OCI-LY1 (cell line): Measurements from ENCODE around the gene PIWIL4.

ENCODE experiments used
- H2AFZ ChIP-seq: fragments of 200-600 bp; sonication (generic), shearing (Covaris generic); 2 replicates; pipeline ENCODE4 v1.6.0; 2014; ENCODE audit warnings: antibody characterized with exemption, mild to moderate bottlenecking, low read length
- H3F3A ChIP-seq: fragments of 200-600 bp; sonication (generic), shearing (Covaris generic); 2 replicates; pipeline ENCODE4 v1.6.0; 2014; ENCODE audit warnings: mild to moderate bottlenecking, antibody characterized with exemption, low read length, moderate library complexity; ENCODE audit not compliant: insufficient read depth
- H3K27ac ChIP-seq: fragments of 200-600 bp; sonication (generic); 2 replicates; pipeline ENCODE4 v1.5.1; 2014; ENCODE audit warnings: low read length, mixed run types, mild to moderate bottlenecking, low read depth; ENCODE audit not compliant: poor library complexity, severe bottlenecking
- H3K27me3 ChIP-seq: fragments of 200-600 bp; sonication (generic); 2 replicates; pipeline ENCODE4 v1.6.0; 2014; ENCODE audit warnings: antibody characterized with exemption, mild to moderate bottlenecking, low read length, moderate library complexity; ENCODE audit not compliant: insufficient read depth
- H3K36me3 ChIP-seq: fragments of 200-600 bp; sonication (generic); 2 replicates; pipeline ENCODE4 v1.6.1; 2014; ENCODE audit warnings: mild to moderate bottlenecking, antibody characterized with exemption, low read length, moderate library complexity, mixed read lengths; ENCODE audit not compliant: insufficient read depth
- H3K4me1 ChIP-seq: fragments of 200-600 bp; sonication (generic); 2 replicates; pipeline ENCODE4 v1.5.1; 2014; ENCODE audit warnings: mild to moderate bottlenecking, low read length, moderate library complexity; ENCODE audit not compliant: insufficient read depth, severe bottlenecking
- H3K4me2 ChIP-seq: fragments of 200-600 bp; sonication (generic), shearing (Covaris generic); 2 replicates; pipeline ENCODE4 v1.6.1; 2014; ENCODE audit warnings: low read length
- H3K4me3 ChIP-seq: fragments of 200-600 bp; sonication (generic); 2 replicates; pipeline ENCODE4 v1.5.1; 2014; ENCODE audit warnings: low read length, low read depth, mild to moderate bottlenecking, mixed read lengths; ENCODE audit not compliant: poor library complexity, severe bottlenecking
- H3K79me2 ChIP-seq: fragments of 200-600 bp; shearing (Covaris generic); 2 replicates; pipeline ENCODE4 v1.6.1; 2016; ENCODE audit warnings: mixed run types, low read length, mixed read lengths; ENCODE audit not compliant: insufficient read depth
- H3K9ac ChIP-seq: fragments of 200-600 bp; sonication (generic), shearing (Covaris generic); 2 replicates; pipeline ENCODE4 v1.6.1; 2014; ENCODE audit warnings: mild to moderate bottlenecking, low read length, mixed read lengths
- H3K9me2 ChIP-seq: fragments of 200-600 bp; sonication (generic), shearing (Covaris generic); 2 replicates; pipeline ENCODE4 v1.6.1; 2014; ENCODE audit warnings: low read depth, mild to moderate bottlenecking, low read length, mixed read lengths
- H3K9me3 ChIP-seq: fragments of 200-600 bp; shearing (Covaris generic); 2 replicates; pipeline ENCODE4 v1.6.1; 2014; ENCODE audit warnings: low read length, mixed read lengths
- H4K20me1 ChIP-seq: fragments of 200-600 bp; sonication (generic), shearing (Covaris generic); 2 replicates; pipeline ENCODE4 v1.6.0; 2016; ENCODE audit warnings: mild to moderate bottlenecking, low read length; ENCODE audit not compliant: insufficient read depth
- CTCF ChIP-seq: fragments of 200-600 bp; sonication (generic), shearing (Covaris generic); IDR thresholded peaks from 2 replicates; pipeline ENCODE4 v1.5.1; 2017; ENCODE audit warnings: mild to moderate bottlenecking, antibody characterized with exemption, low read length, moderate library complexity, mixed read lengths
- EZH2 ChIP-seq: fragments of 200-600 bp; sonication (generic), shearing (Covaris generic); IDR thresholded peaks from 2 replicates; pipeline ENCODE4 v1.8.0; 2017; ENCODE audit warnings: borderline replicate concordance, mixed run types, mild to moderate bottlenecking, antibody characterized with exemption, low read length, moderate library complexity, mixed read lengths

The PIWIL4 gene

GRCh38 chr11:94662846-94663390, 95.8 kb downstream of the PIWIL4 start:
- H4K20me1 ChIP-seq, result no peaks in the 10 kb centered on the region
- H3K9me3 ChIP-seq, result no peaks in the 10 kb centered on the region
- TF ChIP-seq EZH2, result no peak
- TF ChIP-seq CTCF, result no peak
- no peak overlapping the region for H2AFZ ChIP-seq
- no peaks in the 10 kb centered on the region for H3K4me1 ChIP-seq
- H3K36me3 ChIP-seq, result no peaks in the 10 kb centered on the region
- no peak overlapping the region for H3K4me2 ChIP-seq
- H3K9me2 ChIP-seq, result no peaks in the 10 kb centered on the region
- H3K27ac ChIP-seq, result no peak overlapping the region
- no peaks in the 10 kb centered on the region for H3K27me3 ChIP-seq
- no peaks in the 10 kb centered on the region for H3F3A ChIP-seq
- H3K9ac ChIP-seq, result no peak overlapping the region
- H3K4me3 ChIP-seq, result no peak overlapping the region
- no peaks in the 10 kb centered on the region for H3K79me2 ChIP-seq

- Histone ChIP-seq H3K4me3 (no peak overlapping the region), H3F3A (no peaks in the 10 kb centered on the region), H2AFZ (no peak overlapping the region), H3K9me3 (no peaks in the 10 kb centered on the region), H3K79me2 (no peaks in the 10 kb centered on the region), H4K20me1 (no peaks in the 10 kb centered on the region), H3K36me3 (no peaks in the 10 kb centered on the region), H3K27me3 (no peaks in the 10 kb centered on the region), H3K9ac (no peak overlapping the region), H3K9me2 (no peaks in the 10 kb centered on the region), H3K4me1 (no peaks in the 10 kb centered on the region), H3K27ac (no peak overlapping the region), H3K4me2 (no peak overlapping the region)
- TF ChIP-seq EZH2 (no peak), CTCF (no peak)
Measured at GRCh38 chr11:94664346-94664745, 97.2 kb downstream of the PIWIL4 start.

GRCh38 chr11:94665116-94665659, 98.0 kb downstream of the PIWIL4 start:
- no peak overlapping the region for H3K4me3 ChIP-seq
- H3K79me2 ChIP-seq, result no peaks in the 10 kb centered on the region
- TF ChIP-seq CTCF, result no peak
- no peak for TF ChIP-seq EZH2
- no peaks in the 10 kb centered on the region for H3K9me2 ChIP-seq
- H3F3A ChIP-seq, result no peaks in the 10 kb centered on the region
- H3K4me2 ChIP-seq, result no peak overlapping the region
- no peak overlapping the region for H2AFZ ChIP-seq
- H3K27ac ChIP-seq, result no peak overlapping the region
- no peak overlapping the region for H3K9ac ChIP-seq
- H3K4me1 ChIP-seq, result no peaks in the 10 kb centered on the region
- H3K27me3 ChIP-seq, result no peaks in the 10 kb centered on the region
- no peaks in the 10 kb centered on the region for H3K9me3 ChIP-seq
- H3K36me3 ChIP-seq, result no peaks in the 10 kb centered on the region
- H4K20me1 ChIP-seq, result no peaks in the 10 kb centered on the region
